ENCODE measurements around the gene SVBP.

Gene SVBP

DNA sequence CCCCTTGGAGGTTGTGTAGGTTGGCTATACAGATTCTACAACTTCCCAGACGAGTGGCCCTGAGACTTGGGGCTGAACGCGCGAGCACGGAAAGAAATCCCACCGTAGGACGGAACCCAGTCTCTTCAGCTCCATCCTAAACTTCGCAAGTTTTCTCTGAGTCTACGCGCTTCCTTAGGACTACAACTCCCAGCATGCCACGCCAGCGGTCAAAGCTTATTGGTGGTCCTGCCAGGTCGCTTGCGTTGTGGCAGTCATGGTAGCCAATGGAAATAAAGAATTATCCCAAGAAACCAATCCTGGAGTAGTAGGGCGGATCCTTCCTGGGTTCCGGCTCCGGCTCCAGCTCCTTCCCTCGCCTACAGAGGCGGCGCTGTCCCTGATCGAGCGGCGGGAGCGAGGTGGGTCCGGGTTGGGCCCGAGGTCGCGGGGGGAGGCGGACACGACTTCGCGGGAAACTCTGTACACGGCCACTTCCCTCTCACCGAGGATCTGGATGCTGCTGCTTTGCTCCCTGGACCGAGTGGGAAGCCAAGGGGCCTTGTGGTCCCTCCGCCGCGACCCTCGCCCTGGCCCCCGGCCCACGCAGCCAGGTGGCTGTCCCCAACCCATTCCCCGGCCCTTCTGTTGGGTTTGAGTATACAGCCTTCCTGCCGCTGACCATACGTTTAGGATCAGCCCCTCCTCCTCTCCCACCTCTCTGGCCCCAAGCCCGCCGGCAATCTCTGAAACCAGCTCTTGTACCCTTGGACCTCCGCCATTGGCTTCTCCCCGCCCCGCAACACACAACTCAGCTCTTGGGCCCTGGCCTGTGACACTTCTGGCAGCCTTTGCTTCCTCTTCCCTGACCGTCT lies 29.3 kb upstream of the SVBP start, which contains the start of gene ZNF691:
Gene ZNF691 (plus strand): TSS at position 357 of the 854 bp plus-strand sequence. CDS start 3,046 bp downstream, outside the sequence.
- TF ChIP-seq GATA3 (IDR thresholded peaks at IDR 0.05; ENCODE audit: low read depth, low read length), result no peak
- no peak for TF ChIP-seq GATA2 (IDR thresholded peaks at IDR 0.05; ENCODE audit: low read depth, low read length)

DNA sequence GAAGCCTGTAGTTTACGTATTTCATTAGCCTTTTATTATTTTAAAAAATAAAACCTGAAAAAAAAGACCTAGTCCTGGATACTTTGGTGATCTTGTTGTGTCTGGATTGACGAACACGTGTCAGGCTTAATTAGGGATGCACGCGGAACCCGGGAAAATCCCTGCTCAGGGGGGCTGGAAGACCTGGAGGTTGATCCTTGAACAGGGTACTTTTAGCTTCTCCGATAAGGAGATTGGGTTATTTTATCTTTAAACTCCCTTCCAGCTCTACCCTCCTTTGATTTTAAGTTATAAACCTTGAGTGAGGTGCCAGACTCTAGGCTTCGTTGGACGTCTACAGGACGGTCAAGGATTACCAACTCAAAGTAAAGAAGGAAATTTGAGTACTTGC lies 28.7 kb upstream of the SVBP start:
- no peak for TF ChIP-seq GATA2 (IDR thresholded peaks at IDR 0.05; ENCODE audit: low read depth, low read length)

DNA sequence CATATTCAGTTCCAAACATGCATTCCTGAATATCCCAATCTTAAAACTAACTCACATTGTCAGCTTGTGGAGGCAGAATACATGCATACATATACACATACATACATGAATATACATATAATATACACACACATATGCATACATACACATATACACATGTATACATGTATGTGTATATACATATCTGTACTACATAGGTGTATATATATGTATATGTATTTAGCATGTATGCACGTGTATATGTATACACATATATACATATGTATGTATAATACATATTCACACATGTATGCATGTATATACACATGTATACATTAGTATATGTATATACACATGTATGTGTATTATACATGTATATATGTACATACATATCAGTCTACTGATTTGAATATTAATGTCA lies 28.0 kb upstream of the SVBP start:
- TF ChIP-seq GATA3 (IDR thresholded peaks at IDR 0.05; ENCODE audit: low read depth, low read length) (no peak), GATA2 (IDR thresholded peaks at IDR 0.05; ENCODE audit: low read depth, low read length) (no peak)

DNA sequence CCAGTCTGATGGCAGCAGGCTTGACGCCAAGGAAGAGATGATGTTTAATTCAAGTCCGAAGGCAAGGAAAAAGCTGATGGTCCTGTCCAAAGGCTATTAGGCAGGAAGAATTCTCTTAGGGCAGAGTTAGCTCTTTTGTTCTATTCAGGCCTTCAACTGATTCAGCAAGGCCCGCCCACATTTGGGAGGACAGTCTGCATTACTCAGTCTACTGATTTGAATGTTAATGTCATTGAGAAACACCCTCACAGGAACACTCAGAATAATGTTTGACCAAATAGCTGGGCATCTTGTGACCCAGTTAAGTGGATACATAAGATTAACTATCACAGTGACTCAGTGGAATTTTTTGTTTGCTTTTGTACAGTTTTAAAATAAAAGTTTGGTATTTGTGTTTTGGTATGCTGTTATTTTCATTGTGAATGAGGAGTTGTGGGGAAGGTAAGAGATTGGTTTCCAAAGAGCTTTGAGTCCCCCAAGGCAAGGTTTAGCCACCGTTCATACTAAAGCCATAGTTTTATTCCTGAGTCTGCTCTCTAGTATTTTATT lies 27.5 kb upstream of the SVBP start:
- TF ChIP-seq GATA2 (IDR thresholded peaks at IDR 0.05; ENCODE audit: low read depth, low read length), result no peak
- TF ChIP-seq GATA3 (IDR thresholded peaks at IDR 0.05; ENCODE audit: low read depth, low read length), result no peak

DNA sequence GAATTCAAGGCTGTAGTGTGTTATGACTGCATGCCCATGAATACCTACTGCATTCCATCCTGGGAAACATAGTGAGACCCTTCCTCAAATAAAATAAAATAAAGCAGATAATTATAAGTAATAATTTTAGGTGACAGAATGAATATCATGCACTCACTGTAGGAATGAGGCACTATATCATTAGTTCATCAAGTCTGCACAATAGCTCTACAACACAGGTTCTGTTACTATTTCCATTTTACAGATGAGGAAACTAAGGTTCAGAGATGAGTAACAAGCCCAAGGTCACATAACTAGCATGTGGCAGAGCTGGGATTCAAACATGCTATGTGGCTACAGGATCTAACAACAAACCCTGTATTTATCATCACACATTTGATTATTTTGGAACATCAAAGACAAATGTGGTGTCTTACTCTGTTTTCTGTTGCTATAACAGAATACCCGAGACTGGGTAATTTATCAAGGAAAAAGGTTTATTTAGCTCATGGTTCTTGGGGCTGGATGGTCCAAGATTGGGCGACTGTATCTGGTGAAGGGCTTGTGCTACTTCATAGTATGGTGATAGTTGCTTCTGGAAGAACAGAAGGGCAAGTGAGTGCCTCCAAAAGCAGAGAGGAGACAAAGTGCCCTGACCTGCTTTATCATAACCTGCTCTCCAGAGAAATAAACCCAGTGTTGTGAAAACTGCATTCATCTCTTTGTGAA lies 24.4 kb upstream of the SVBP start:
- TF ChIP-seq GATA3 (IDR thresholded peaks at IDR 0.05; ENCODE audit: low read depth, low read length) (no peak), GATA2 (IDR thresholded peaks at IDR 0.05; ENCODE audit: low read depth, low read length) (no peak)

DNA sequence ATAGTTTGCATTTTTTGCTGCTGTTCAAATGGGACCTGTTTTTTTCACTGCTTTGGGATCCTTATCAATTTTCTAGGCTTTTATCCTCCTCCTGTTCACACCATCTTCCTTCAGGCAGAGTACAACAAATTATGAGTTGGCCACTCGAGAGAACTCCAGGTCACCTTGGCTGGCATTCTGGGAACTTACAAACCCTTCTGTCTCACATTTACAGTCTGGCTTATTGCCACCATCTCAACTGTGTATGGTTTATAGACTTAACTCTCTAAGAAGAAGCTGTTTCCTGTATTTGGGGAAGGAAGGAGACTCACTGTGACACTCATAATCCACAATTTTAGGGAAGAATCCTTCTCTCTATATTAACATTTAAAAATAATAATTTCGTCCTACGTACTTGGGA lies 23.8 kb upstream of the SVBP start:
- TF ChIP-seq GATA2 (IDR thresholded peaks at IDR 0.05; ENCODE audit: low read depth, low read length) (no peak), GATA3 (IDR thresholded peaks at IDR 0.05; ENCODE audit: low read depth, low read length) (no peak)

DNA sequence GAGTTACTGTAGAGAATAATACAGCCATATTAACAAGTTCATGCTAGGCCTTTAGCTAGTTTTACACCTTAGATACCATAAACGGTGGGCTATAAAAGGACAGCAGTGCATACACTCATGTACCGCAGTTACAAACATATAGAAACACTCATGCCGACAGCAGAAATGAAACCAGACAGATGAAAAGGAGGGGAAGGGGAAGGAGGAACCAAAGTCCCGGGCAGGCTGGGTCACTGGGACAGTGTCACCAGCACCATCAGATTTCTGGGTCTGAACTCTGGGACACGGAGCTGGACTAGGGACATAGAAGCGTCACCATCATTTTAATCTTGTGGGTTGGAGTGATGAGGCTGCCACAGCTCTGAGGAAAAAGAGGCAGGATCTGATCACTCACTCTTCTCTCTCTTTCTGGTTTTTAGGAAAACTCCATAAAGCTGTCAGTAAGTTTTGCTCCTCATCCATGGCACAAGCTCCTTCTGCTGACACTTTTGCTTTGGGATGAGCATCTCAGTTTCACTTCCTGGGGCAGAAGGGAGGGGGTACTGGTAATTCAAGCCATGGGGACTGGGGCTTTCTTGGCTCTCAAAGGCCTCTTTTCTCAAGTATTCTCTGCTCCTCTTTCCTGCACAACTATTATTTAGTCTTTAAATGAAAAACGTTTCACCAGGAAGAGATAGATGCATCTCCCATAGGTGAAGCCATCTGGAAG lies 21.4 kb upstream of the SVBP start:
- no peak for TF ChIP-seq GATA3 (IDR thresholded peaks at IDR 0.05; ENCODE audit: low read depth, low read length)
- TF ChIP-seq GATA2 (IDR thresholded peaks at IDR 0.05; ENCODE audit: low read depth, low read length), result no peak

DNA sequence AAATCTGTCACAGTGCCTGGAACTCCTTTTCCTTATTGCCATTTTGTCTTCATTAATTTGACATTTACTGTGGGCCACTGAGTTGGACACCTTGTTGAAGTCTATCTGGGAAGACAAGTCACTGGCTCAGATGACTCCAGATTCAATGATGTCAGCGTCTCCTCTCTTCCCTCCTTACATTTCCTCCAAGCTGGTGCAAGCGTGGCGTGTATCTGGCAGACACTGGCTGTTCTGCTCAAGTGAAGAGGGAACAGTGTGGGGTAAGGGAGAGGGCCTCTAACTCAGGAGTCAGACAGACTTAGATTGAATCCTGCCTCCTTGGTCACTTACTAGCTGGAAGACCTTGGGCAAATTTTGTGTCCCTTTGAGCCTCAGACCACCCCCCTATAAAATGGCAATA lies 20.5 kb upstream of the SVBP start:
- no peak for TF ChIP-seq GATA3 (IDR thresholded peaks at IDR 0.05; ENCODE audit: low read depth, low read length)
- no peak for TF ChIP-seq GATA2 (IDR thresholded peaks at IDR 0.05; ENCODE audit: low read depth, low read length)

DNA sequence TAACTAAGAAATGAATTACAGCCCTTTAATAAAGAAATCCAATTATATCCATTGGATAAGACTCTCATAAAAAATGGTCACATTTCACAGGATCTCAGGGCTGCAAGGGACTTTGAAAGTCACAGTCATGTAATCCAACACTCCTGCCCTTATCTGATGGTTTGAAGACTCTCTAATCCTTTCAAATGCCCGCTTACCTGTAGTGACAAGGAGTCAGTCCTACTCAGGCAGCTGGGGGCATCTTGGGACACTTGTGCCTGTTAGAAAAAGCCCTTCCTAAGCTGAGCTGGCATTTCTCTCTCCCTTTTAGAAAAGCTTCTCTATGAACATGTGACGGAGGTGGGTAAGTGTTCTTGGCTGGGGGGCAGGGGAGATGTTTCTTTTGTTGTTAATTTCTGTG lies 18.2 kb upstream of the SVBP start:
- TF ChIP-seq GATA3 (IDR thresholded peaks at IDR 0.05; ENCODE audit: low read depth, low read length), result no peak
- no peak for TF ChIP-seq GATA2 (IDR thresholded peaks at IDR 0.05; ENCODE audit: low read depth, low read length)

DNA sequence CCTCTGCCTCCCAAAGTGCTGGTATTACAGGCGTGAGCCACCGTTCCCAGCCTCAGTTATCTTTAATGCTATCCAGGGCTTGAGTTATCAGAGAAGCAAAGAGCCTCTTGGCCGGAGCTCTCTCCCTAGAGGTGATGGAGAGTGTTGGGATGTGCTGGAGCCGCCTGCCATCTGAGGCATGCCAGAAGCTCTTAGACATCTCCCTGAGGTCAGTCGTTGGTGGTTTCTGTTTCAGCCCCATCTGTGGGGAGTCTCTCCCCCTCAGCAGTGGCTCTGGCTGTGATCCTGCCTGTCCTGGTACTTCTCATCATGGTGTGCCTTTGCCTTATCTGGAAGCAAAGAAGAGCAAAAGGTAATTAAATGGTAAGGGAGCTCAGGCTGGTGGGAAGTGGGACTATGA lies 17.6 kb upstream of the SVBP start:
- no peak; the same call in 1 of the 2 replicates for TF ChIP-seq GATA2 (IDR thresholded peaks at IDR 0.05; ENCODE audit: low read depth, low read length)
- no peak for TF ChIP-seq GATA3 (IDR thresholded peaks at IDR 0.05; ENCODE audit: low read depth, low read length)

DNA sequence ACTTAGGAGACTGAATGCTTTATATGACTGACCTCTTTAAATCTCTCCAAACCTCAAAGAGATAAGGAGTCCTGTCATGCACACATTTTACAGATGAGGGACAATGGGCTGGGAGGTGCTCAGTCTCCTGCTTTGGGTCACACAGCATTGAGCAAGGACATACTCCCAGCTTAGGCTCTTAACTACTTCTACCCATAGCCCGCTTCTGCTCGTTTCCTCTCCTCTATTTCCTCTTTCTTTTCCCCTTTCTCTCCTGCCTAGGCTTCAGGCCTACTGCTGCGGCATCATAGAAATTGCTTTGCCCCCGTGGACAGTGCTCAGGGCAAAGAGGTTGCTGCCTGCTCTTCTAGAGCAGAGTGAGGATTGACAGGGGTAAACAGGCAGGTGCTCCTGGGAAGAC lies 16.8 kb upstream of the SVBP start:
- TF ChIP-seq GATA2 (IDR thresholded peaks at IDR 0.05; ENCODE audit: low read depth, low read length), result no peak
- no peak for TF ChIP-seq GATA3 (IDR thresholded peaks at IDR 0.05; ENCODE audit: low read depth, low read length)

DNA sequence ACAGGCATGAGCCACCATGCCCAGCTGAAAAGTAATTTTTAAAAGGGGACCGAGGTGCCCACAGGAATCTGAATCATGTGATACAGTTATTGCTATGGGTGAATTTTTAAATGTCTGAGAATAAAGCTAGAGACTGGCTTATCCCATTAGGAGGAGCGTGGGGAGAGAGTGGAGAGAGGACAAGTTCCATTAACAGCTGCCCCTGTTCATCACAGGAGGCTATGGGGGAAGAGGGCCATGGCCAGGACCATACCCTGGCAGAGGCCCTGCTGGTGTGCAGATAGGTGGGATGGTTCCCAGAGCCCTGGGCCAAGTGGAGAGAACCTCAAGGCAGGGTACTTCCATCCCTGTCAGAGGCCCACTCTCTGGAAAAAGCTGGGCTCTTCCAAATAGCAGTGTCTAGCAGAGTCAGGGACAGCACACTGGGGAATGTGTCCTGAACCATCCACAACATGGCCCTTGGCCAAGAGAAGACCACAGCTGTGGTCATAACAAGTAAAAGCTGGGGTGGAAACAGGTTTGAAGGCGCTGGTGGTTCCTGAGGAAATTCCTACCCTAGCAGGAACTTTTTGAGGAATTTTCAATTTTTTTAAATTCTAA lies 15.5 kb upstream of the SVBP start:
- no peak for TF ChIP-seq GATA3 (IDR thresholded peaks at IDR 0.05; ENCODE audit: low read depth, low read length)
- no peak for TF ChIP-seq GATA2 (IDR thresholded peaks at IDR 0.05; ENCODE audit: low read depth, low read length)

DNA sequence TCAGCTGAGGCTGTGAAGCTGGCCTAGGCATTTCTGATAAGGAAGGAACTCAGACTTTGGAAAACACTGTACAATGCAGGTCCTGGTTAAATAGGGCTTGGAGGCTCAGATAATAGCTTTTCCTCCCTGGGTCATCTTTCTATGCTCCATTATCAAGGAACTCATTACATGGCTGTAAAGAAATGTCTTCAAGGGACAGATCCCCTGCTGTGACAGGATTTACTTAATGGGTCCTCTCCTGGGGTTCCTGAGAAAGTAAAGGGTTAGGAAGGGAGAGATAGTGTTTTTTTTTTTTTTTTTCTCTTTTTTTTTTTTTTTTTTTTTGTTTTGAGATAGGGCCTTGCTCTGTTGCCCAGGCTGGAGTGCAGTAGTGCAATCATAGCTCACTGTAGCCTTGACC lies 14.1 kb upstream of the SVBP start:
- no peak for TF ChIP-seq GATA3 (IDR thresholded peaks at IDR 0.05; ENCODE audit: low read depth, low read length)
- no peak for TF ChIP-seq GATA2 (IDR thresholded peaks at IDR 0.05; ENCODE audit: low read depth, low read length)

DNA sequence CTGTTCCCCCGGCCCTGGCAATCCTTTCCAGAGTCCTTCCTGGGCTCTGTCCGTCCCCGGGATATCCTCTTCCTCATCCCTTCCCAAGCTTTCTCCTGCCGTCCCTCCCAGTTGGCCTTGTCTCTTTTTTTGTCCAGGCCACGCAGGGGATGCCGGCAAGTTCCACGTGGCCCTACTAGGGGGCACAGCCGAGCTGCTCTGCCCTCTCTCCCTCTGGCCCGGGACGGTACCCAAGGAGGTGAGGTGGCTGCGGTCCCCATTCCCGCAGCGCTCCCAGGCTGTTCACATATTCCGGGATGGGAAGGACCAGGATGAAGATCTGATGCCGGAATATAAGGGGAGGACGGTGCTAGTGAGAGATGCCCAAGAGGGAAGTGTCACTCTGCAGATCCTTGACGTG lies 13.4 kb upstream of the SVBP start:
- TF ChIP-seq GATA3 (IDR thresholded peaks at IDR 0.05; ENCODE audit: low read depth, low read length) (no peak), GATA2 (IDR thresholded peaks at IDR 0.05; ENCODE audit: low read depth, low read length) (no peak)
